GM21526 (cell line): ENCODE results near the gene ALOX15.
"Not testable (repeated sequence)": the region's sequence is repeated elsewhere in the genome, so short reads cannot be mapped to it uniquely, and the experiment has no call there.

Experiments
- ATAC-seq: cut with Tn5 transposase; IDR thresholded peaks from one replicate; pipeline ENCODE4 v1.9.1; 2021; ENCODE audit warnings: moderate library complexity; ENCODE audit not compliant: unreplicated experiment, low FRiP score

The ALOX15 gene

GRCh38 chr17:4641297-4642195 lies at the start of gene ALOX15:
Gene ALOX15 (minus strand): TSS chr17:4641678. CDS start chr17:4641651, 27 bp downstream.
- no peak for ATAC-seq

GRCh38 chr17:4690745-4691144 lies 49.3 kb upstream of the ALOX15 start:
- no peak for ATAC-seq

- not testable (repeated sequence) for ATAC-seq
Measured at GRCh38 chr17:4689872-4690271, 48.4 kb upstream of the ALOX15 start.

- not testable (repeated sequence) for ATAC-seq
Measured at GRCh38 chr17:4683739-4684138, 42.3 kb upstream of the ALOX15 start.

GRCh38 chr17:4679658-4680057 lies 38.2 kb upstream of the ALOX15 start:
- no peak for ATAC-seq

GRCh38 chr17:4678448-4679026 lies 37.1 kb upstream of the ALOX15 start:
- no peak for ATAC-seq

GRCh38 chr17:4676791-4677190 lies 35.3 kb upstream of the ALOX15 start:
- ATAC-seq: no peak

- no peak for ATAC-seq
Measured at GRCh38 chr17:4675791-4676190, 34.3 kb upstream of the ALOX15 start.

GRCh38 chr17:4674685-4674998 lies 33.2 kb upstream of the ALOX15 start:
- ATAC-seq: no peak

- ATAC-seq: no peak
Measured at GRCh38 chr17:4673986-4674684, 32.7 kb upstream of the ALOX15 start.

- no peak for ATAC-seq
Measured at GRCh38 chr17:4673169-4673568, 31.7 kb upstream of the ALOX15 start.

GRCh38 chr17:4672751-4673150 lies 31.3 kb upstream of the ALOX15 start:
- no peak for ATAC-seq

- no peak for ATAC-seq
Measured at GRCh38 chr17:4672055-4672630, 30.7 kb upstream of the ALOX15 start.

GRCh38 chr17:4667166-4667565 lies 25.7 kb upstream of the ALOX15 start:
- no peak for ATAC-seq

- no peak for ATAC-seq
Measured at GRCh38 chr17:4666296-4666695, 24.8 kb upstream of the ALOX15 start.

GRCh38 chr17:4665027-4665426 lies 23.5 kb upstream of the ALOX15 start:
- no peak for ATAC-seq

- ATAC-seq: no peak
Measured at GRCh38 chr17:4664230-4664629, 22.8 kb upstream of the ALOX15 start.

GRCh38 chr17:4663711-4664110 lies 22.2 kb upstream of the ALOX15 start:
- ATAC-seq: no peak

- no peak for ATAC-seq
Measured at GRCh38 chr17:4658478-4659305, 17.2 kb upstream of the ALOX15 start.

- no peak for ATAC-seq
Measured at GRCh38 chr17:4657678-4658077, 16.2 kb upstream of the ALOX15 start.
